K562 (cell line): ENCODE data around the gene GMPR2. TPM values are rescaled to one million over a fixed set of nuclear protein-coding genes. Genes with fewer than 3 reads are reported as not detected.

ENCODE experiments used
- ATAC-seq: fragments of 200-7000 bp; cut with Tn5 transposase; 3 replicates; pipeline ENCODE4 v1.9.1; 2020; ENCODE audit warnings: moderate library complexity
- BruUV-seq: library from RNA; stranded (reverse); fragments of 400-500 nt; replicated peaks from 2 replicates; lab custom pipeline; 2021; lab: Mats Ljungman, UMichigan
- CTCF ChIA-PET: fragments of 300-600 bp; formaldehyde crosslinking; extraction: SDS; loops from one replicate; lab custom pipeline; 2021; ENCODE audit warnings: low intra/inter-chr PET ratio; lab: Yijun Ruan, JAX
- POLR2A ChIA-PET: fragments of 300-600, 350-650 bp; sonication (Branson Sonifier 250); formaldehyde crosslinking; extraction: SDS; loops from one replicate; lab custom pipeline; 2021; ENCODE audit warnings: antibody characterized with exemption, inconsistent platforms; lab: Yijun Ruan, JAX
- DNase-seq, 4 experiments: peaks; one replicate each; pipeline versions ENCODE4 v3.0.0 to v3.0.0-alpha.2; 2011 to 2018; ENCODE audit warnings: low spot score in 3 of 4, mixed read lengths in 3 of 4; ENCODE audit errors: extremely low read depth in 1 of 4
- FAIRE-seq: peaks from 2 replicates; lab custom pipeline; 2011; peaks lifted over from hg19 to GRCh38; lab: Jason Lieb, UNC
- H2AFZ ChIP-seq: 2 replicates; pipeline ENCODE4 v1.6.0; 2011; ENCODE audit warnings: low read depth, low read length, control low read depth, inconsistent platforms
- H3K27ac ChIP-seq: fragments of 200-600 bp; 3 replicates; pipeline ENCODE4 v1.8.0; 2011; ENCODE audit warnings: low read depth, mild to moderate bottlenecking, control low read depth, inconsistent platforms, low read length, moderate library complexity, mixed read lengths; ENCODE audit errors: extremely low read depth
- H3K27me3 ChIP-seq, 2 experiments: fragments of 300-600 bp in 1 of 2; 2 replicates in 1 of 2; 3 replicates in 1 of 2; pipeline versions ENCODE4 v1.6.0 to v1.8.0; 2011; ENCODE audit warnings: inconsistent platforms in 2 of 2, low read length in 2 of 2, mild to moderate bottlenecking in 1 of 2, mixed read lengths in 1 of 2, moderate library complexity in 1 of 2; ENCODE audit not compliant: control insufficient read depth in 2 of 2, insufficient read depth in 2 of 2
- H3K36me3 ChIP-seq: fragments of 300-600 bp; 3 replicates; pipeline ENCODE4 v1.8.0; 2011; ENCODE audit warnings: mild to moderate bottlenecking, low read length, inconsistent platforms; ENCODE audit not compliant: control insufficient read depth, insufficient read depth
- H3K4me1 ChIP-seq, 2 experiments: fragments of 200-600 bp in 1 of 2; replicated peaks in 1 of 2; 2 replicates in 1 of 2; 3 replicates in 1 of 2; pipeline versions ENCODE4 v1.5.1 to v1.8.0; 2011; ENCODE audit warnings: inconsistent platforms in 2 of 2, low read length in 2 of 2, mild to moderate bottlenecking in 1 of 2, mixed read lengths in 1 of 2, moderate library complexity in 1 of 2; ENCODE audit not compliant: control insufficient read depth in 2 of 2, insufficient read depth in 2 of 2
- H3K4me2 ChIP-seq: 2 replicates; pipeline ENCODE4 v1.6.1; 2011; ENCODE audit warnings: low read length, control low read depth, inconsistent platforms, mixed read lengths; ENCODE audit not compliant: insufficient read depth
- H3K4me3 ChIP-seq: fragments of 200-600 bp; sonication (generic), shearing (Covaris generic); 2 replicates; pipeline ENCODE4 v1.5.1; 2016; ENCODE audit warnings: control low read depth, inconsistent platforms
- H3K79me2 ChIP-seq: fragments of 200-600 bp; 3 replicates; pipeline ENCODE4 v1.8.0; 2011; ENCODE audit warnings: low read length, inconsistent platforms; ENCODE audit not compliant: control insufficient read depth, insufficient read depth
- H3K9ac ChIP-seq, 2 experiments: 2 replicates each; pipeline versions ENCODE4 v1.6.0 to v1.6.1; 2011; ENCODE audit warnings: low read depth in 2 of 2, low read length in 2 of 2, control low read depth in 1 of 2, inconsistent platforms in 1 of 2, mild to moderate bottlenecking in 1 of 2, mixed read lengths in 1 of 2; ENCODE audit not compliant: insufficient read depth in 1 of 2
- H3K9me1 ChIP-seq: one replicate; pipeline ENCODE4 v1.6.0; 2011; ENCODE audit warnings: inconsistent platforms, mild to moderate bottlenecking, low read length, moderate library complexity; ENCODE audit not compliant: control insufficient read depth, insufficient read depth
- H3K9me3 ChIP-seq: replicated peaks from 2 replicates; pipeline ENCODE4 v1.5.1; 2011; ENCODE audit warnings: low read depth, low read length, inconsistent platforms; ENCODE audit not compliant: control insufficient read depth, insufficient read depth
- H4K20me1 ChIP-seq: replicated peaks from 2 replicates; pipeline ENCODE4 v1.6.1; 2011; ENCODE audit warnings: low read length, inconsistent platforms, mixed read lengths; ENCODE audit not compliant: control insufficient read depth, insufficient read depth
- ARID2 ChIP-seq: fragments of 450-650 bp; IDR thresholded peaks from 2 replicates; pipeline ENCODE4 v1.6.1; 2017; ENCODE audit warnings: antibody characterized with exemption, mild to moderate bottlenecking
- POLR2G ChIP-seq: fragments of 200-400 bp; formaldehyde crosslinking; IDR thresholded peaks from 2 replicates; pipeline ENCODE4 v1.6.1; 2017; ENCODE audit warnings: low read depth, mild to moderate bottlenecking, antibody characterized with exemption, low read length, moderate library complexity
- RBFOX2 ChIP-seq: fragments of 200-400 bp; formaldehyde crosslinking; IDR thresholded peaks from 2 replicates; pipeline ENCODE4 v1.6.1; 2017; ENCODE audit warnings: low read depth, mild to moderate bottlenecking, low read length, moderate library complexity
- ZNF586 ChIP-seq: fragments of 450-650 bp; formaldehyde crosslinking; conservative IDR thresholded peaks from 2 replicates; pipeline ENCODE4 v1.4.0; 2020; ENCODE audit warnings: mild to moderate bottlenecking, moderate library complexity
- WGBS: fragments of 100-300 bp; shearing (Covaris generic); methylation state at CpG from one replicate; pipeline ENCODE4 v1.1.6; 2016; ENCODE audit warnings: low coverage, mixed read lengths; ENCODE audit not compliant: insufficient coverage; ENCODE audit errors: missing lambda C conversion rate; 5-methylcytosine and 5-hydroxymethylcytosine counted together
- in situ Hi-C: fragments of 300-500 bp; cut with MboI; formaldehyde crosslinking; loops from 4 replicates; pipeline ENCODE4 v1.15.0; 2018; ENCODE audit warnings: inconsistent platforms, mixed read lengths
- intact Hi-C: fragments of 100-400 bp; cut with micrococcal nuclease; formaldehyde crosslinking; loops from 2 replicates; pipeline ENCODE4 v1.14.2; 2022
- polyA plus RNA-seq, 8 experiments: library from polyadenylated mRNA; depleted of rRNA in 4 of 8; stranded (reverse) in 5 of 8; unstranded in 3 of 8; fragments of >200 nt; fragmentation: Nextera tagmentation in 2 of 8; fragmentation: Illumina TruSeq in 1 of 8; extraction: Ambion mirVana in 2 of 8; extraction: Trizol in 1 of 8; gene quantifications; 2 replicates each; pipeline versions ENCODE4 v1.2.1 to v1.2.3, GENCODE V29; 2011 to 2014; ENCODE audit warnings: inconsistent platforms in 1 of 8, missing spikeins in 1 of 8
- total RNA-seq, 7 experiments: library from RNA; depleted of rRNA in 6 of 7; stranded (reverse); fragments of >200 nt in 6 of 7; fragmentation: Illumina TruSeq in 2 of 7; extraction: Trizol in 2 of 7; gene quantifications; 2 replicates each; pipeline versions ENCODE4 v1.2.1 to v1.2.3, GENCODE V29; 2011 to 2021; ENCODE audit warnings: low replicate concordance in 1 of 7

The GMPR2 gene
- total and polyA plus RNA-seq, 9 of the 15 experiments (the other 6 are each of a cell fraction or from before 2014, with no cell fraction given): 26.4 to 67.4 (median 36.3) TPM

GRCh38 chr14:24183014-24183481, 49.7 kb upstream of the GMPR2 start:
- no TSS peak for BruUV-seq
- no peak overlapping the region for H3K4me3 ChIP-seq
- H3K9me3 ChIP-seq: no peaks in the 10 kb centered on the region
- peaks cover 12% of the 10 kb centered on the region for H3K79me2 ChIP-seq
- peaks cover 2% of the 10 kb centered on the region for H3K9me1 ChIP-seq
- 93% methylated on average over 5 of the region's 15 CpGs for WGBS
- peaks cover 94% of the 10 kb centered on the region; the same call in 2 of the 3 replicates for H3K36me3 ChIP-seq
- ChIA-PET POLR2A (no interaction called here), CTCF (no interaction called here)
- DNase-seq (no peak), ATAC-seq (no peak), FAIRE-seq (no peak)
- no peaks in the 10 kb centered on the region for H3K27me3 ChIP-seq
- H3K9ac ChIP-seq: no peak overlapping the region
- TF ChIP-seq POLR2G: peak; percentile 60
- TF ChIP-seq ZNF586: no peak
- no peak for TF ChIP-seq ARID2
- TF ChIP-seq RBFOX2: peak; percentile 42
- H3K4me2 ChIP-seq: no peak overlapping the region
- H3K27ac ChIP-seq: no peak overlapping the region
- in situ Hi-C loops: no loop called here
- intact Hi-C loops: no loop called here
- H2AFZ ChIP-seq: no peak overlapping the region
- H3K4me1 ChIP-seq: peaks cover 0 to 12% of the 10 kb centered on the region in 2 experiments; a peak in 3 of 5 replicates
- peaks cover 6% of the 10 kb centered on the region; the same call in 1 of the 2 replicates for H4K20me1 ChIP-seq
